ENCODE results near the gene CCL14. TPM values are rescaled to one million over a fixed set of nuclear protein-coding genes. Genes with fewer than 3 reads are reported as not detected.

The CCL14 gene
- not detected in 2 replicates for total RNA-seq (2021)
- long read RNA-seq = 0 reads

DNA sequence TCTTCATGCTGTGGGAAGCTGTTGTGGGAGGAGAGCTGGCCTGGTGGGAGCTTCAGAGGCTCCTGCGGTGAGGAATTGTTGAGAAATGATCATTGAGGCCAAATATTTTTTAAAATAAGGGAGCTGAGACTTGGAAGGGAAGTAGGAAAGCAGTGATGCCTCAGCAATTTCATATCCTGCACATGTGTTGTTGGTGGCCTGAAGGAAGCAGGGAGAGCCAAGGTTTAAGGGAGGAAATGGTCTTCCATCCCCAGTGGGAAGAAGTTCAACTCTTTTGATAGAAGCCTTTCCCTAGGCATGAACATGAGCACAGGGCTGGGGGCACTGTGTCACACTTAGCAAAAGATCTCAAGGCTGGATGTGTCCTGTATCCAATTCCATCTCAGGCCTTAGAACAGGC lies at the start of gene CCL14:
Gene CCL14, minus strand, starts transcription at position 87 of the 400 bp plus-strand sequence. Its CDS starts 80 bp downstream, at position 7.
- no peak within 1 kb of the TSS for H3K4ac ChIP-seq (ENCODE audit: low read depth, low read length)
- H3T11ph ChIP-seq (ENCODE audit: low read length) = no peak within 1 kb of the TSS
- no peak within 1 kb of the TSS for H2BK12ac ChIP-seq (ENCODE audit: insufficient read length, low read depth, low read length)
- no peak within 1 kb of the TSS for H2BK120ac ChIP-seq (ENCODE audit: low read depth, low read length, poor library complexity, severe bottlenecking)
- H2AFZ ChIP-seq (ENCODE audit: low read length) = no peak within 1 kb of the TSS
- H3K27me3 Mint-ChIP-seq (ENCODE audit: low read depth) = peaks cover 5% of the 10 kb centered on the region
- H4K8ac ChIP-seq (replicated peaks; ENCODE audit: insufficient read length, low read depth, low read length) = no peak within 1 kb of the TSS
- H3K27ac Mint-ChIP-seq = peak within 1 kb of the TSS in 1 of 3 experiments; percentile 62; a peak in 1 of 7 replicates
- H3K14ac ChIP-seq (ENCODE audit: insufficient read depth, low read length) = no peak within 1 kb of the TSS; the same call in 1 of the 2 replicates
- no peak within 1 kb of the TSS for H3K23ac ChIP-seq (ENCODE audit: insufficient read length, low read depth, low read length)
- no peak within 1 kb of the TSS for H2BK5ac ChIP-seq (ENCODE audit: insufficient read length, low read length)
- H3K27ac ChIP-seq (ENCODE audit: insufficient read length, low read depth, low read length) = no peak within 1 kb of the TSS
- H3K4me2 ChIP-seq (ENCODE audit: insufficient read depth, insufficient read length, low read length) = no peak within 1 kb of the TSS
- TF ChIP-seq CTCF (conservative IDR thresholded peaks at IDR 0.05) = no peak
- no peak within 1 kb of the TSS for H4K91ac ChIP-seq (ENCODE audit: insufficient read length, low read depth, low read length)
- no peaks in the 10 kb centered on the region for H3K4me1 ChIP-seq (ENCODE audit: insufficient read depth, low read length)
- no peaks in the 10 kb centered on the region for H3K4me1 Mint-ChIP-seq
- H3K23me2 ChIP-seq (ENCODE audit: insufficient read length, low read depth, low read length, poor library complexity, severe bottlenecking) = no peaks in the 10 kb centered on the region
- H3K36me3 Mint-ChIP-seq (ENCODE audit: insufficient read depth in 1 of 3, low read depth in 3 of 3) = no peaks in the 10 kb centered on the region
- no peak within 1 kb of the TSS for H2BK15ac ChIP-seq (ENCODE audit: low read depth, low read length)
- no peaks in the 10 kb centered on the region; a peak in 2 of 5 replicates for H3K9me3 Mint-ChIP-seq
- no peaks in the 10 kb centered on the region for H3K79me2 ChIP-seq (ENCODE audit: insufficient read depth, low read length)
- no CpG with 5 or more reads among the region's 1 CpG for WGBS (ENCODE audit: extremely low coverage, insufficient read length, low lambda C conversion rate)
- no peak within 1 kb of the TSS for H3K18ac ChIP-seq (ENCODE audit: insufficient read length, low read depth, low read length)
- H3K79me1 ChIP-seq (ENCODE audit: insufficient read depth, low read depth, low read length, poor library complexity, severe bottlenecking) = no peaks in the 10 kb centered on the region
- H3K9ac ChIP-seq (ENCODE audit: extremely low read depth, insufficient read length, low read length) = no peak within 1 kb of the TSS
- DNase-seq = no peak
- no peak within 1 kb of the TSS for H3K56ac ChIP-seq (ENCODE audit: insufficient read length, low read depth, low read length)
- H3K9me3 ChIP-seq (ENCODE audit: control insufficient read depth, low read depth, low read length) = no peaks in the 10 kb centered on the region
- H4K5ac ChIP-seq (ENCODE audit: insufficient read length, low read depth, low read length) = no peak within 1 kb of the TSS
- H3K27me3 ChIP-seq (ENCODE audit: insufficient read depth, low read length) = no peaks in the 10 kb centered on the region
- no peaks in the 10 kb centered on the region for H4K20me1 ChIP-seq (ENCODE audit: control insufficient read depth, insufficient read depth, insufficient read length)
- no peak within 1 kb of the TSS for H3K4me3 Mint-ChIP-seq
- H2BK20ac ChIP-seq (ENCODE audit: low read depth, low read length, poor library complexity, severe bottlenecking) = no peak within 1 kb of the TSS
- no peak within 1 kb of the TSS for H2AK5ac ChIP-seq (ENCODE audit: insufficient read length, low read length)

All from H9 (cell line).